Non-pigmented ciliary epithelial cell (primary cell): ENCODE data around the gene IGFLR1.

Experiments
- DNase-seq: peaks from one replicate; pipeline ENCODE4 v3.0.0-alpha.2; 2010; ENCODE audit warnings: low read depth

The IGFLR1 gene

GRCh38 chr19:35723671-35724070 is 18.6 kb downstream of the IGFLR1 start:
- no peak for DNase-seq

DNA sequence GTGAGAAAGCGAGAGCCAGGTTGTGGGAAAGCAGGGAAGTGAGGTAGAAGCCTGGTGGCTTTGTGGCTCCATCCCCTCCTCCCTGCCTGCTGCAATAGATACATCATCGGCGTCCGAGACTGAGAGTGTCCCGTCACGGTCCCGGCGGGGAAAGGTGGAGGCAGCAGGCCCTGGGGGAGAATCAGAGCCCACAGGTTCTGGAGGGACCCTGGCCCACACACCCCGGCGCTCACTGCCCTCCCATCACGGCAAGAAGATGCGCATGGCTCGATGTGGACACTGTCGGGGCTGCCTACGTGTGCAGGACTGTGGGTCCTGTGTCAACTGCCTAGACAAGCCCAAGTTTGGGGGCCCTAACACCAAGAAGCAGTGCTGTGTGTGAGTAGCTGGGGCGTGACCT is 19.4 kb downstream of the IGFLR1 start:
- no peak for DNase-seq

DNA sequence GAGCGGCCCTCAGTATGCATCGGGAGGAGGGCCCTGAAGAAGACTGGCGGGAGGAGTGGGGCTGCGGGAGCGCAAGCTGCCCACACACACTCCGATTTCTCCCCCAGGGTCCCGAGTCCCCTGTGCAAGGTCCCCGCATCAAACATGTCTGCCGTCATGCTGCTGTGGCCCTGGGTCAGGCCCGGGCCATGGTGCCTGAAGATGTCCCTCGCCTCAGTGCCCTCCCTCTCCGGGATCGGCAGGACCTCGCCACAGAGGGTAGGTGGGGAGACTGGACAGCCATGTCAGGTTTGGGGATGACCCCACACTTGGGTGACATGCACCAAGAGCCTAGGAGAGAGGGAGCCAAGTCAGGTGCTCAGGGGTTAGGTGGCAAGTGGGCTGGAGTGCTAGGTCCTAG is 19.8 kb downstream of the IGFLR1 start:
- no peak for DNase-seq

- no peak for DNase-seq
These were observed 20.9 kb downstream of the IGFLR1 start for GRCh38 chr19:35721374-35721773.

DNA sequence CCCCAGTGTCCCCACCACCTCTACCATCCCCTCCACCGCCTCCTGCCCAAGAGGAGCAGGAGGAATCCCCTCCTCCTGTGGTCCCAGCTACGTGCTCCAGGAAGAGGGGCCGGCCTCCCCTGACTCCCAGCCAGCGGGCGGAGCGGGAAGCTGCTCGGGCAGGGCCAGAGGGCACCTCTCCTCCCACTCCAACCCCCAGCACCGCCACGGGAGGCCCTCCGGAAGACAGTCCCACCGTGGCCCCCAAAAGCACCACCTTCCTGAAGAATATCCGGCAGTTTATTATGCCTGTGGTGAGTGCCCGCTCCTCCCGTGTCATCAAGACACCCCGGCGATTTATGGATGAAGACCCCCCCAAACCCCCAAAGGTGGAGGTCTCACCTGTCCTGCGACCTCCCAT is 21.6 kb downstream of the IGFLR1 start:
- no peak for DNase-seq

DNA sequence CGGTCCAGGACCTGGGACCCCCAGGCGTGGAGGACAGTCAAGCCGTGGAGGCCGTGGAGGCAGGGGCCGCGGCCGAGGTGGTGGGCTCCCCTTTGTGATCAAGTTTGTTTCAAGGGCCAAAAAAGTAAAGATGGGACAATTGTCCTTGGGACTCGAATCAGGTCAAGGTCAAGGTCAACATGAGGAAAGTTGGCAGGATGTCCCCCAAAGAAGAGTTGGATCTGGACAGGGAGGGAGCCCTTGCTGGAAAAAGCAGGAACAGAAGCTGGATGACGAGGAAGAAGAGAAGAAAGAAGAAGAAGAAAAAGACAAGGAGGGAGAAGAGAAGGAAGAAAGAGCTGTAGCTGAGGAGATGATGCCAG is 22.1 kb downstream of the IGFLR1 start:
- no peak for DNase-seq

DNA sequence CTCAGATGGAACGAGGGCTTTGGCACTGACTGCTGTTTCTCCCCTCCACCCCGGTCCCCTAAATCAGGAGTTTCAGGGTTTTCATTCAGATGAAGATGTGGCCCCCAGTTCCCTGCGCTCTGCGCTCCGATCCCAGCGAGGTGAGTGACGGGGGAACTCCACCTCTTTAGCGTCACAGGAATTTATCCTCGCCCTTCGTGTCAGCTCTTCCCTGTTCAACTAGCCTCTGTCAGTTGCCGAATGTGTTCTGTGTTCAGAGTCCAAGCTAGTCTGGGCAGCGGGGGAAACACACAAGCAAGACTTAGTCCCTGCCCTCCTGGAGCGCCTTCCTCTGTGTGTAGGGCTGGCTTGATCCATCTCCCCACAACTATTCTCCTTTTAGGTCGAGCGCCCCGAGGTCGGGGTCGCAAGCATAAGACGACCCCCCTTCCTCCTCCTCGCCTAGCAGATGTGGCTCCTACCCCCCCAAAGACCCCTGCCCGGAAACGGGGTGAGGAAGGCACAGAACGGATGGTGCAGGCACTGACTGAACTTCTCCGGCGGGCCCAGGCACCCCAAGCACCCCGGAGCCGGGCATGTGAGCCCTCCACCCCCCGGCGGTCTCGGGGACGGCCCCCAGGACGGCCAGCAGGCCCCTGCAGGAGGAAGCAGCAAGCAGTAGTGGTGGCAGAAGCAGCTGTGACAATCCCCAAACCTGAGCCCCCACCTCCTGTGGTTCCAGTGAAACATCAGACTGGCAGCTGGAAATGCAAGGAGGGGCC is 22.7 kb downstream of the IGFLR1 start:
- no peak for DNase-seq

- no peak for DNase-seq
These were observed 23.8 kb downstream of the IGFLR1 start for GRCh38 chr19:35718345-35719041.

GRCh38 chr19:35717665-35718344 is 24.4 kb downstream of the IGFLR1 start, which contains the start of gene KMT2B:
Gene KMT2B, plus strand, starts transcription at chr19:35718003. Its CDS starts 16 bp downstream, at chr19:35718019.
- DNase-seq = no peak

DNA sequence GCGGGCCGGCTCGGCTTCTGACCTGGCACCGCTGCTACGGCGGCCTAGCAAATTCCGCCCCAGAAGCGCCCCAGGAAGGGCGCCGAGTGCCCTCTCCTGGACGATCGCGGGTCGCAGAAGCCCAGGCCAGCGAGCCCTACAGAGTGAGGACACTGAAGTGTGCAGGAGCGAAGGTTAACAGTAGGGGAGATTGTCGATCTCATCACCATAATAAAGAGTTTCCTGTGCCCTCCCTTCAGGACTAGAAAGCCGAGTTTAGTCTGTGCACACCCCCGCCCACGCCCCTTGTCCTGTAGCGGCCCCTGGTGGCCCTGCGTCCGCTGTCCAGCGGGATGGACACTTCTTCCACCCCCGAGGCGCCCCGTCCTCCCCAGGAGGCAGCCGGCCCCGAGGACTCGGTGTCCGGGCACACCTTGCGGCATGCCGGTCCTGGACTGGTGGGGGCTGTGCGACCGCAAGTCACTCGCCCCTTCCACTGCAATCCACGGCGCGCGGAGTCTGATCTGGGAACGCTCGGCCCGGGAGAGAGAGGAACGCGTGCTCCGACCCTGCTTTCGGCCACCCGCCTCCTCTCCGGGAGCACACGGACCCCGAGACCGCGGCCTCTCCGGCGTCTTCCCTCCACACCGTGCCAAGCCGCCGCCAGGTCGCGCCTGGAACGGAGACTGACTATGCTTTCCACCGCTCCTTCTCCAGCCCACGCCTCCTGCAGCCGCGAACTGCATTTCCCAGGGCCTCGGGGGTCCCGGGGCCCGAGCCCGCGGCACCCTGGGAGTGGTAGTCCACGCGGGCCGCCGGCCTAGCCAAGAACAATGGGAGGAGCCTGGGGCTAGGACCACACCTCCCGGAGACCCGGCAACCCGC is 25.2 kb downstream of the IGFLR1 start:
- peak; percentile 69 for DNase-seq

- no peak for DNase-seq
These were observed 26.1 kb downstream of the IGFLR1 start for GRCh38 chr19:35715981-35716800.

DNA sequence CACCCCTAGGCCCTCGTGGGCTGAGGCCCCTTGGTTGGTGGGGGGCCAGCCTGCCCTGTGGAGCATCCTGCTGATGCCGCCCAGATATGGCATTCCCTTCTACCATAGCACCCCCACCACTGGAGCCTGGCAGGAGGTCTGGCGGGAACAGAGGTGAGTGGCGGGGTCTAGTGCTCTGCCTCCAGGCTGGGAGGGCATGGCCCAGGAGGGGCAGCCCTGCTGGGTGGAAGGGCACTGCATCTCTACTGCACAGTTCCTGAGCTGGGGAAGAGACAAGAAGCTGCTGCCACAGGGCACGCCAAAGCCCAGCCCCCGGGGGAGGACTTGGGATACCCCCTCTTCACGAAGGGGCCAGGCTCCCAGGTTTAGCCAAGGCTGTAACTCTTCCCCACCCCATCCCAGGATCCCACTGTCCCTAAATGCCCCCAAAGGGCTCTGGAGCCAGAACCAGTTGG is 26.9 kb downstream of the IGFLR1 start:
- no peak for DNase-seq

- no peak for DNase-seq
These were observed 27.5 kb downstream of the IGFLR1 start for GRCh38 chr19:35714601-35715354.

- DNase-seq = no peak
These were observed 28.3 kb downstream of the IGFLR1 start for GRCh38 chr19:35713904-35714495.

DNA sequence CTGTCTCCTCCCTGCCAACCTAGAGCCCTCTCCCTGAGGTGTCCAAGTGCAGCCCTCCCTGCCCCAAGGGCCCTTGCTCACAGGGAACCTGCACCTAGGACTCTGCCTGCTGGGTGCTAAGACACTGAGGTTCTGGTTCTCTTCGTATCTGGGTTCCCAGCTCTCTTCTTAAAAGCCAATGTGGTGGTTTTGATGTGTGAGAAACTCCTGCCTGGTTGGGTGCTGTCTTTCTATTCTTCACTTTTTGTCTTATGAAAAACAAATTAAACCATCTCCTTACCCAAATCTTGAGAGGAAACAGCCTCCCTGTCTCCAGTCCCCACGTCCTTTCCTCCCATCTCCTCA is 28.8 kb downstream of the IGFLR1 start:
- no peak for DNase-seq

DNA sequence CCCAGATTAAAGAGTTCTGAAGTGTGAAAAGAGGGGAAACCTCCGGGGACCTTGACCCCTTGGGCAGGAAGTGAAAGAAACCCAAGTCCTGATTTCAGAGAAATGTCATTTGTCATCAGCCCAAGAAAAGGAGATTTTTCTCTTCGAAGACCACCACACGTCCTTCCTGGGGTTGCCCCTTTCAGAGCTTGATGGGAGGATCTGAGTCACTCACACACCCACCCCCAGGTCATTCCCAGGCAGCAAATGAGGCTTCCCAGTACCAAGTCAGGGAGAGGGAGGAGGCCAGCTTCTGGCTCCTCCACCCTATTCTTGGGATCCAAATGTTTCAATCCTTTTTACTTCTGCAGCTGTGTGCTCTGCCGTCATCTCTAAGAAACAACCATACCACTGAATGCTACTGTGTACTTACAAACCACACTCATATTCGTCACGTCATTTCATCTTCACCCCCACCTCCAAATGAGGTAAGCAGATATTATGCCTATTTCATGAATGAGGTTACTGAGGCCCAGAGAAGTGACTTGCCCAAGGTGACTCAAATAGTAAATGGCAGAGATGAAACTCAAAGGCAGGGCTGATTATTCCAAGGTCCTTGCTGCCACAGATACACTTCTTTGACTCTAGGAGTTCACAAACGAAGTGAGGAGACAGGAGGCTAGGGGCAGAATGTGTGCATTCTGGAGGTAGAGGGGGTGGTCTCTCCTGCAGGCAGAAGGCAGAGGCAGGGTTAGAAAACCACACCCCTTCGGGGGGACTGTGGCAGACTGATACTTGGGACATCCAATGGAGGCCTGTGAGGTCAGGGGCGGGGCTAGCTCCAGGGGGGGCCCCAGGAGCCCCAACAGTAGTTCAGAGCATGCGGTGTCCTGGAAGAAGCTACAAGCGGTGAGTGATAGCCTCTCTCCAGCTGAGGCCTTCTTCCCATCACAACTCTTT is 29.4 kb downstream of the IGFLR1 start:
- DNase-seq = no peak

DNA sequence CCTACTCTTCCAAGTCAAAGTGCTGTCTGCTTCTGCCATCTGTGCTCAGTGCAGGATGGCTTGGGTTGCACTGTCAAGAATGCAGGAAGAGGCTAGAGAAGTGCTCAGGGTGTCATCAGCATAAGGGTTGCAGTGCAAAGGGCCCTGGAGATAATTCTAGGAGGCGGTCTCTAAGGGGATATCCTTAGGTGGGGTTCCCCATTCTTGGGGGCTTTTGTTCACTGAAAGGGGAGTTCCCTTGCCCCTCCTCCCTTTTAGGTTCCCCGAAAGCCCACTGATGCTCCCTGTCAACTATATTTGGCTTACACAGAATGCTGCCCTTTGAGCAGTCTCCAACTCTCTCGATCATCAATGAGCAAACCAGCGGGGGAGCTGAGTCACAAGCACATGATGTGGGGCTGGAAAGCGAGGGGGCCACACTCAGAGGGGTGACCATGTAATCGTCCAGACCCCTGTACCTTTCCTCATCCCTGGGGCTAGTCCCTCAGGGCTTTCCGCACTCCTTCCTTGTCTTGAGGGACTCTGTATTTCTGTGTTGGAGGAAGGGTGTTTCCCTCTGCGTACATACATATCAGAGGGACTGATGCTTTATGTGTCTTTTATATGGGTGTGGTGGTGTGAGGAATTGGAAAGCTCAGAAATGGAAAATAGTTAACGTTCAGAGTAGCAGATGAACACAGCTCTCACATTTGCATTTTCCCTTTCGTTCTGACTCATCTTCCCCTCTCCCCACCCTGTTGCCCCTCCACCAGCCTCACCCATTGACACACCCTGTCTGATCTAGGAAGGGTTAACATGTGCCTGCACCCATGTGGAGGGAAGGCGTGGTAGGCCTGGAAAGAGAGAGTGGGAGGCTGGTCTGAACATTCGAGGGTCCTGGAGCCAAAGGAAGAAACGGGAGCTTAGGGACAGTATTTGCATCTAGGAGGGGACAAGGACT is 31.2 kb downstream of the IGFLR1 start:
- no peak for DNase-seq

- DNase-seq = no peak
These were observed 33.9 kb downstream of the IGFLR1 start for GRCh38 chr19:35708391-35708790.
